K562 (cell line): ENCODE measurements around the gene TMPO. TPM values are rescaled to one million over a fixed set of nuclear protein-coding genes. Genes with fewer than 3 reads are reported as not detected.

Source experiments
- AFF1 ChIP-seq, 2 experiments: fragments of 450-650 bp; IDR thresholded peaks; 2 replicates each; pipeline ENCODE4 v1.6.1; 2018; ENCODE audit warnings: mild to moderate bottlenecking in 2 of 2, low read depth in 1 of 2; ENCODE audit not compliant: partially characterized antibody in 2 of 2
- CBX1 ChIP-seq: sonication (generic); IDR thresholded peaks from 2 replicates; pipeline ENCODE4 v1.6.1; 2016; ENCODE audit warnings: antibody characterized with exemption, low read depth, mild to moderate bottlenecking
- CTCFL ChIP-seq: IDR thresholded peaks from 2 replicates; pipeline ENCODE4 v1.6.1; 2011; ENCODE audit warnings: borderline replicate concordance, low read depth, mild to moderate bottlenecking, moderate library complexity, low read length; ENCODE audit not compliant: insufficient read depth, poor library complexity, severe bottlenecking
- ESRRB ChIP-seq: fragments of 250-450 bp; sonication (Bioruptor Pico); IDR thresholded peaks from 2 replicates; pipeline ENCODE4 v1.5.0; 2020; ENCODE audit warnings: mild to moderate bottlenecking, moderate library complexity, borderline replicate concordance
- ETV1 ChIP-seq: fragments of 450-650 bp; conservative IDR thresholded peaks from 2 replicates; pipeline ENCODE4 v1.6.1; 2016; ENCODE audit warnings: missing genetic modification characterization, control low read depth, low read depth, missing compliant biosample characterization
- FOS ChIP-seq: IDR thresholded peaks from 3 replicates; pipeline ENCODE4 v1.6.1; 2011; ENCODE audit not compliant: insufficient read length; ENCODE audit errors: extremely low read depth
- HES1 ChIP-seq: fragments of 450-650 bp; IDR thresholded peaks from 2 replicates; pipeline ENCODE4 v1.6.1; 2016; ENCODE audit warnings: low read depth, mild to moderate bottlenecking, moderate library complexity
- MTF1 ChIP-seq: fragments of 250-450 bp; sonication (Bioruptor Pico); IDR thresholded peaks from 2 replicates; pipeline ENCODE4 v1.9.0; 2021; ENCODE audit warnings: moderate library complexity, mild to moderate bottlenecking, inconsistent platforms, borderline replicate concordance
- MYBL2 ChIP-seq, 2 experiments: fragments of 450-650 bp in 1 of 2; sonication (generic) in 1 of 2; formaldehyde crosslinking in 1 of 2; IDR thresholded peaks; 2 replicates each; pipeline versions ENCODE4 v1.6.1 to v1.8.1; 2017 to 2022; ENCODE audit warnings: borderline replicate concordance in 1 of 2, inconsistent platforms in 1 of 2, low read depth in 1 of 2, mild to moderate bottlenecking in 1 of 2, missing genetic modification reagents in 1 of 2, moderate library complexity in 1 of 2
- RBBP5 ChIP-seq: fragments of 200-600 bp; sonication (generic); IDR thresholded peaks from 2 replicates; pipeline ENCODE4 v1.6.1; 2012; ENCODE audit warnings: borderline replicate concordance, mild to moderate bottlenecking, low read length, control low read depth, inconsistent platforms; ENCODE audit not compliant: insufficient read depth, poor library complexity, severe bottlenecking
- SMARCE1 ChIP-seq: fragments of 450-650 bp; IDR thresholded peaks from 2 replicates; pipeline ENCODE4 v1.7.1; 2016; ENCODE audit warnings: mild to moderate bottlenecking
- TFAM ChIP-seq: fragments of 250-450 bp; sonication (Bioruptor Pico); conservative IDR thresholded peaks from 2 replicates; pipeline ENCODE4 v1.5.0; 2021; ENCODE audit warnings: mild to moderate bottlenecking, moderate library complexity
- XRCC4 ChIP-seq: IDR thresholded peaks from one replicate; pipeline ENCODE4 v1.6.1; 2011; ENCODE audit not compliant: insufficient read depth, insufficient read length; ENCODE audit errors: extremely low read depth
- ZC3H11A ChIP-seq: IDR thresholded peaks from 2 replicates; pipeline ENCODE4 v1.6.1; 2012; ENCODE audit warnings: low read depth, low read length, improper control_type of control experiment
- ZEB2 ChIP-seq: fragments of 450-650 bp; IDR thresholded peaks from 2 replicates; pipeline ENCODE4 v1.6.1; 2016
- ZFPM2 ChIP-seq: fragments of 250-450 bp; sonication (Bioruptor Pico); IDR thresholded peaks from 2 replicates; pipeline ENCODE4 v1.5.1; 2022; ENCODE audit warnings: mild to moderate bottlenecking
- ZNF146 ChIP-seq: IDR thresholded peaks from one replicate; pipeline ENCODE4 v1.6.1; 2018; ENCODE audit warnings: missing compliant biosample characterization; ENCODE audit not compliant: unreplicated experiment
- ZNF174 ChIP-seq: fragments of 250-450 bp; sonication (Bioruptor Pico); IDR thresholded peaks from 2 replicates; pipeline ENCODE4 v1.4.0; 2020; ENCODE audit warnings: mild to moderate bottlenecking
- ZNF551 ChIP-seq: fragments of 250-450 bp; sonication (Bioruptor Pico); IDR thresholded peaks from 2 replicates; pipeline ENCODE4 v1.5.0; 2021; ENCODE audit warnings: mild to moderate bottlenecking, moderate library complexity
- ZNF696 ChIP-seq: fragments of 250-450 bp; sonication (Bioruptor Pico); conservative IDR thresholded peaks from 2 replicates; pipeline ENCODE4 v1.4.0; 2020; ENCODE audit warnings: mild to moderate bottlenecking, moderate library complexity
- ZNF699 ChIP-seq: fragments of 250-450 bp; sonication (Bioruptor Pico); IDR thresholded peaks from 2 replicates; pipeline ENCODE4 v1.8.0; 2021; ENCODE audit warnings: mild to moderate bottlenecking, moderate library complexity; ENCODE audit not compliant: insufficient replicate concordance
- polyA plus RNA-seq, 8 experiments: library from polyadenylated mRNA; depleted of rRNA in 4 of 8; stranded (reverse) in 5 of 8; unstranded in 3 of 8; fragments of >200 nt; fragmentation: Nextera tagmentation in 2 of 8; fragmentation: Illumina TruSeq in 1 of 8; extraction: Ambion mirVana in 2 of 8; extraction: Trizol in 1 of 8; gene quantifications; 2 replicates each; pipeline versions ENCODE4 v1.2.1 to v1.2.3, GENCODE V29; 2011 to 2014; ENCODE audit warnings: inconsistent platforms in 1 of 8, missing spikeins in 1 of 8
- total RNA-seq, 7 experiments: library from RNA; depleted of rRNA in 6 of 7; stranded (reverse); fragments of >200 nt in 6 of 7; fragmentation: Illumina TruSeq in 2 of 7; extraction: Trizol in 2 of 7; gene quantifications; 2 replicates each; pipeline versions ENCODE4 v1.2.1 to v1.2.3, GENCODE V29; 2011 to 2021; ENCODE audit warnings: low replicate concordance in 1 of 7

Gene TMPO
- total and polyA plus RNA-seq, 9 of the 15 experiments (the other 6 are each of a cell fraction or from before 2014, with no cell fraction given), result 62.1 to 263 (median 182) TPM

GRCh38 chr12:98503592-98504367 is 11.6 kb upstream of the TMPO start (continued):
- TF ChIP-seq AFF1 (IDR thresholded peaks at IDR 0.05; ENCODE audit: low read depth in 1 of 2, partially characterized antibody in 2 of 2) (peak in 1 of 2 experiments; percentile 71), MYBL2 (IDR thresholded peaks at IDR 0.05; ENCODE audit: low read depth) (peak; percentile 28; the same call in 1 of the 2 replicates), MYBL2 (CRISPR knock-in tag; IDR thresholded peaks at IDR 0.05; ENCODE audit: borderline replicate concordance) (no peak), TFAM (CRISPR knock-in tag) (no peak), MTF1 (CRISPR knock-in tag) (no peak), ZNF146 (CRISPR knock-in tag) (no peak), FOS (no peak), ZEB2 (no peak), ESRRB (CRISPR knock-in tag) (no peak), CBX1 (no peak; the same call in 1 of the 2 replicates), ZNF699 (CRISPR knock-in tag) (no peak), HES1 (peak; percentile 18; the same call in 1 of the 2 replicates), RBBP5 (peak; percentile 83), XRCC4 (no peak), ZNF551 (no peak), SMARCE1 (0 out of 2 replicates have a peak, but pooled peaks have one; percentile 10), ZFPM2 (CRISPR knock-in tag) (no peak), ZC3H11A (peak; percentile 81; the same call in 1 of the 2 replicates), ETV1 (tag) (no peak; the same call in 1 of the 2 replicates), CTCFL (no peak), ZNF174 (CRISPR knock-in tag) (no peak), ZNF696 (CRISPR knock-in tag) (no peak)
